GM19372 (cell line): ENCODE results near the gene SLX4IP.
"Not testable (repeated sequence)": the region's sequence is repeated elsewhere in the genome, so short reads cannot be mapped to it uniquely, and the experiment has no call there.

Experiments used
- ATAC-seq: cut with Tn5 transposase; IDR thresholded peaks from one replicate; pipeline ENCODE4 v1.9.1; 2021; ENCODE audit warnings: mild to moderate bottlenecking, low read depth, moderate library complexity; ENCODE audit not compliant: unreplicated experiment

SLX4IP gene

GRCh38 chr20:10617549-10618133 lies 182.5 kb downstream of the SLX4IP start:
- not testable (repeated sequence) for ATAC-seq

- ATAC-seq: no peak
Observed at GRCh38 chr20:10618611-10619245, 183.6 kb downstream of the SLX4IP start.

DNA sequence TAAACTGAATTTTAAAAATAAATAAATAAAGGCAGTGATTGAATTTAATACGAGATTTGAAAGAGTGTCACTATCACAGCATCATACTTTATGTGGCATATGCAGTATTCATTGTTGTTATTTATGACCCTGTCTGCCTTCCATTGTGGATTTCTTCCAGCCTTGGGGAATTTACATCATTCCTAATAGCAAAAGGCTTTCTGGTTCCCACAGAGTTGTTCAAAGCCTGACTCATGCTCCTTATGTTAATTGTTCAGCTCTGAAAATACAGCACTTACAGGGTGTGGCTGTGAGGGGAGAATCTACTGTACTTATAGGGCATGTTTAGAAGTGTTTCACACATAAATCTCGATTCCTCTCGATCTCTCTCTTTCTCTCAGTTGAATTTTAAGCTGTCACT lies 184.3 kb downstream of the SLX4IP start:
- ATAC-seq: no peak

GRCh38 chr20:10621149-10621548 lies 186.0 kb downstream of the SLX4IP start:
- ATAC-seq: no peak

- ATAC-seq: no peak
Observed at GRCh38 chr20:10622657-10623418, 187.7 kb downstream of the SLX4IP start.

- no peak for ATAC-seq
Observed at GRCh38 chr20:10625641-10626040, 190.5 kb downstream of the SLX4IP start.

GRCh38 chr20:10626896-10627295 lies 191.8 kb downstream of the SLX4IP start:
- no peak for ATAC-seq

DNA sequence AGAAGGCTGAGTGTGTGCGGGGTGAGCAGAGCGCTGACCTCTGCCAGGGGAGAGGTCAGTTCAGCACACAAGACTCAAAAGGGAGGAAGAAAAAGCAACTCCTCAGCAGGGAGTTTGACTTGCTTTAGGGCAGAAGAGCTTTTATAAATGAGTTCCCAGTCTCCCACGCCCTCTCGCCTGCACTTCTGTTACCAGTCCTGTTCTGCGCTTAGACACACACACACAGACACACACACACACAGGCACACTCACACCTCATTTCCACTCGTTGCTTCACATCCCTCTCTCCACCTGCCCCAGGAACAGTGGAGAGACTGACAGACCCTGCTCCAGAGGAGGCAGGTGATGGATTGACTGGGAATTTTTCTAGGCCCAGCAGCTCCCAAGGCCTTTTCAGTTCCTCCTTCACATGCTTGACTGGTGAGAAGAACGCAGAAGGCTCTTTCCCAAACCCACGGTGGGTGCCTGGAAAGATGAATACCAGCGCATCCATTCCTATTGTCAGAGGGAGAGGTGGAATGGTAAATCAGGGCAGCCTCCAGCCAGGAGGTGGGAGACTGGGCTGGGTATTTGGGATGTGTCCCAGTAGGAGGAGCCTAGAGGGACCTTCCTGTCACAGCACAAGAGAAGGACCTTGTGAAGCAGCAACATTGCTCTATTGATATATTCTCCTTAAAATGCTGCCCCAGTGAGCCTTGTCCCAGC lies 195.0 kb downstream of the SLX4IP start:
- no peak for ATAC-seq

- ATAC-seq: no peak
Observed at GRCh38 chr20:10631126-10631525, 196.0 kb downstream of the SLX4IP start.

DNA sequence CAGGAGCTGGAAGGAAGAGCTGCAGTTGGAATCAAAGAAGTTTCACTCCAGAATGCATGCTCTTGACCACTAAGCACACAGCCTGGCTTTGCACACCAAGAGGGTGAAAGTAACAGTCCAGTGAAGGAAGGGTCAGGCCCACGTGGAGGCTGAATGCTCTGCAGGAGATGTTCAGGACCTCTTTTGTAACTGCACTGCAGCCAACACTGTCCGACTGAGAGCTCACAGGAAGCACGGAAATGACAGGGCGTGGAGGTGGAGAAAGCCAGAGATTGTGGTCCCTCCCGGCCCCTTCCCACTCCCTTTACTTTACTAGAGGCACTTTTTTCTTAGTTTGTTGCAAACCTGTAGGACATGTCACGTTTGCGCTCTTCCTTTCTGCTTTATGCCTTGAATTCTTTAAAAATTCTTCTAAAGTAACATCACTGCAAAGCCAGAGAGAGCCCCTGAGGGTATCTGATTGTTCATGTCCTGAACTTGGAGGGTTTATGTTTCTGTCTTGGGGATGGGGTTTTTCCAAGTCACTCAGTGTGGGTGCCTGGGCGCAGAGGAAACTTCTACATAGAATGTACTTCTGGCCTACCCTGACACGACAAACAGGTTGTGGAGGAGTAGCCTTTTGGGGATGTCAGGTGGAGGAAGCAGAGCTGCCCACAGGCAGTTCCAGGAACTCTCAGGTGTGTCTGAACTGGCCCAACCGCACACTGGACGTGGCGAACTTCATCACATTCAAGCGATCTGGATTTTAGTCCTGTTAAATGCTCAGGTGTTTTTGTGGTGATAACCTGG lies 197.8 kb downstream of the SLX4IP start:
- ATAC-seq: no peak

DNA sequence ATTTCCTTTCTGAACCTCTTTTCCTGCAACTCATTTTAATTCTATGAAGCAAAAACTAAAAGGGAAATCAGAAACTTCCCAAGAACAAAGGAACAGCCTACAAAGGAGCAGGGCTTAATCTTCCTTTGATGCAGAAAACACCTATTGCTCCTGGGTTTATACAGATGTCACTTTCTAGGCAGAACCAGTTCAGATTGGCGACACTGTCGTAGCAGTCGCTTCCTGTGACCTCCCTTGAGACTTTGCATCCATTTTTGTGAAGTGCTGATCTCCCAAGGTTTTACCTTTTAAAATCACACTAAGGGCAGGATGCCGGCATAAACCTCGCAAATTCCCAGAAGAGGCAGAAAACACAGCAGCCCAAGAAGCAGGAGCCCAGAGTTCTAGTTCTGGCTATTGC lies 198.6 kb downstream of the SLX4IP start:
- ATAC-seq: no peak

DNA sequence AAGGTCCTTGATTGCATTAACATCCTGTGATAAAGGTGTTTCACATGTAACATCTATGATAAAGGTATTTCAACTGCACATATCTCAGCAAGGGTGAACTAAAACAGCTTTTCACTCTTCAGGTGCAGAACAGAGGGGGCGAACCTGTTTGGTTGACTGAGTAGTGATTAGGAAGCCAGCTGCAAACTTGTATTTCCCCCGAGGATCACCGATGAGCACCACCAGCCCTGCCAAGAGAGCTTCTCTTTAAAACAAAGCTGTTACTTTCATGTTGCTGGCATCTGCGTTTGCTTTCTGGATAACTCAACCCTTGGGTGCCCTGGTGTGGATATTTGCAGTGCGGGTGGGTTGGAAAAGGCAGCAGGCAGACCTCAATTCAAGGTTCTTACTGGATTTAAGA lies 199.1 kb downstream of the SLX4IP start:
- no peak for ATAC-seq

- no peak for ATAC-seq
Observed at GRCh38 chr20:10634683-10635411, 199.7 kb downstream of the SLX4IP start.

- no peak for ATAC-seq
Observed at GRCh38 chr20:10635476-10636208, 200.5 kb downstream of the SLX4IP start.

- ATAC-seq: no peak
Observed at GRCh38 chr20:10636326-10636818, 201.3 kb downstream of the SLX4IP start.

GRCh38 chr20:10637031-10637559 lies 202.0 kb downstream of the SLX4IP start:
- no peak for ATAC-seq

DNA sequence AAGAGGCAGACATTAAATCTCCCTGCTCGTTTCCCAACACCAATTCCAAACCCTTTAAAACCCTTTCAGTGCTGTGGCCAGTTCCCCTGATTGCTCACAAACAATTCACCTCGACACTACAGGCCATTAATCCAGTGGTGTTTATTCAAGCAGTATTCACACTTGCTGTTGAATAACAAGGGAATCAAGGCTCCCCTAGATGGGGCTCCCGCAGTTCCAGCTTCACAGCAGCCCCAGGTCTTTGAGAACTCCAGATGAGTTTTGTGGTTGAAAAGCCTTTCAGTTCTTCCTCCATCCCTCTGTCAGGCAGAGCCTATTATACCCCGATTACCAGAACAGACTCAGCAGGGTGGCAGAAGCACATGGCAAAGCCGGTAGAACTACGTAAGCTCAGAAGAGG lies 202.5 kb downstream of the SLX4IP start:
- no peak for ATAC-seq

- ATAC-seq: no peak
Observed at GRCh38 chr20:10639077-10639736, 204.1 kb downstream of the SLX4IP start.
